ENCODE data around the gene HHAT.
"Not testable (repeated sequence)": the region's sequence is repeated elsewhere in the genome, so short reads cannot be mapped to it uniquely, and the experiment has no call there.

GRCh38 chr1:210426696-210427095 is 98.0 kb downstream of the HHAT start:
- TF ChIP-seq EZH2 (IDR thresholded peaks at IDR 0.05; ENCODE audit: low read length); CTCF (optimal IDR thresholded peaks at IDR 0.05 in 1 of 3, IDR thresholded peaks at IDR 0.05 in 1 of 3, conservative IDR thresholded peaks at IDR 0.05 in 1 of 3; ENCODE audit: extremely low read depth in 1 of 3, insufficient read depth in 2 of 3, low read length in 3 of 3): not testable (repeated sequence)
